ENCODE measurements around the gene FAM169A.
"Not testable (repeated sequence)": the region's sequence is repeated elsewhere in the genome, so short reads cannot be mapped to it uniquely, and the experiment has no call there.

FAM169A gene, protein sequence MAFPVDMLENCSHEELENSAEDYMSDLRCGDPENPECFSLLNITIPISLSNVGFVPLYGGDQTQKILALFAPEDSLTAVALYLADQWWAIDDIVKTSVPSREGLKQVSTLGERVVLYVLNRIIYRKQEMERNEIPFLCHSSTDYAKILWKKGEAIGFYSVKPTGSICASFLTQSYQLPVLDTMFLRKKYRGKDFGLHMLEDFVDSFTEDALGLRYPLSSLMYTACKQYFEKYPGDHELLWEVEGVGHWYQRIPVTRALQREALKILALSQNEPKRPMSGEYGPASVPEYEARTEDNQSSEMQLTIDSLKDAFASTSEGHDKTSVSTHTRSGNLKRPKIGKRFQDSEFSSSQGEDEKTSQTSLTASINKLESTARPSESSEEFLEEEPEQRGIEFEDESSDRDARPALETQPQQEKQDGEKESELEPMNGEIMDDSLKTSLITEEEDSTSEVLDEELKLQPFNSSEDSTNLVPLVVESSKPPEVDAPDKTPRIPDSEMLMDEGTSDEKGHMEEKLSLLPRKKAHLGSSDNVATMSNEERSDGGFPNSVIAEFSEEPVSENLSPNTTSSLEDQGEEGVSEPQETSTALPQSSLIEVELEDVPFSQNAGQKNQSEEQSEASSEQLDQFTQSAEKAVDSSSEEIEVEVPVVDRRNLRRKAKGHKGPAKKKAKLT

DNA sequence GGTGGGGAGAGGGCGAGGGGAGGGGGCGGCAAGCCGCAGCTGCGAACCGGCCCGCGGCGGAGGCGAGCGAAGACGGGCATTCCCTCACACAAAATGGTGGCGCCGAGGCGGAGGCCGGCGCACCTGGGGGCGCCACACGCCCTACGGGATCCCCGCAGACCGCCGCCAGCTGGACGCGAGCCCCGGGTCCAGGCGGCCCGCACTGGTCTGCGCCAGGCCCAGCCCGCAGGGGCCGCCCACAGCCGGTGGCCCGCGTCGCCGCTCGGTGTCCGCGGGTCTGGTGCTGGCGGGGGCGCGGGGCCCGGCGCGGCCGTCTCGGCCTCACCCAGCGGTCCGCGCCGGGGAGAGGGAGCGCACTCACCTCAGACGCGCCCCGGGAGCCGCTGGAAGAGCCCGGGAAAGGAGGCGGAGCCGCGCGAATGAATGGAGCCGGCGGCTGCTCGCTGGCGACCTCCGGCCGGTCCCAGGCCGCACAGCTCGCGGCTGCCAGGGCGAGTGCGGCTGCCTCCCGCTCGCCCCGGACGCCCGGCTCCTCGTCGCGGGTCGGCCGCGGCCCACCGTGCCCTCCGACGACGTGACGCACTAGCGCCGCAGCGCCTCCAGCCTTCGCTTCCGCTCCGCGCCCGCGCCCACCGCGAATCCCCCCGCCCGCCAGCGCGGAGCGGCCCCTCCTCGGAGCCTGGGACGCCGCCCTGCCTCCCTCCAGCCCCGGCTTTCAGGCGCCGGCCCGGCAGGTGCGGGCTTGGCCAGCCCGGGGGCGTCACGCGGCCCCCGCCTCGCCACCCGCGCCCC lies at the start of gene FAM169A:
TSS of gene FAM169A (minus strand) at position 584 of the 792 bp plus-strand sequence. CDS start 24,711 bp downstream, outside the sequence.
- POLR2A ChIA-PET, result interaction anchor here (0.9 kb wide), 1 partner anchor 11 kb away, joined by 3 read pairs; no protein-coding TSS in a partner anchor
- peak; percentile 61 for DNase-seq (ENCODE audit: extremely low spot score)
- TF ChIP-seq, protein P1, sequence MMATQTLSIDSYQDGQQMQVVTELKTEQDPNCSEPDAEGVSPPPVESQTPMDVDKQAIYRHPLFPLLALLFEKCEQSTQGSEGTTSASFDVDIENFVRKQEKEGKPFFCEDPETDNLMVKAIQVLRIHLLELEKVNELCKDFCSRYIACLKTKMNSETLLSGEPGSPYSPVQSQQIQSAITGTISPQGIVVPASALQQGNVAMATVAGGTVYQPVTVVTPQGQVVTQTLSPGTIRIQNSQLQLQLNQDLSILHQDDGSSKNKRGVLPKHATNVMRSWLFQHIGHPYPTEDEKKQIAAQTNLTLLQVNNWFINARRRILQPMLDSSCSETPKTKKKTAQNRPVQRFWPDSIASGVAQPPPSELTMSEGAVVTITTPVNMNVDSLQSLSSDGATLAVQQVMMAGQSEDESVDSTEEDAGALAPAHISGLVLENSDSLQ (IDR thresholded peaks at IDR 0.05), result no peak
- TF ChIP-seq FOXM1 (IDR thresholded peaks at IDR 0.05; ENCODE audit: borderline replicate concordance), result peak; percentile 34; the same call in 1 of the 2 replicates
- CTCF ChIA-PET, result no interaction called here

DNA sequence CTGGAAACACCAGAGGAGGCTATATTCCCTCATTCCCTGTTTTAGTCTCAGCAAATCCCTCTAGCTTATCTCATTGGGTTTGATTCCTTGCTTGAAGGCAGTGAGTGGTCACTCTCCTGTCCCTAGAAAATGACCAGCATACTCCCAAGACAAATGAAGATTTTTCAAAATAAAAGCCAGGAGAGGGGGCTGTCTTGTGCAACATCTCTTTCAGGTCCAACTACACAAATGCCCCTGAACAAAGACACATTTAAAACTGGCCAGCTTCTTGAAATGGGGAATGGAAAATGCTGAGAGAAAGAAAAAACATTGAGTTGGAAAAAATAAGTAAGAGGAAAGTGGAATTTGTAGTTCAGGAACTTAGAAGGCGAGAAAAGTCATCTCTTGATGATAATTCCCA lies 49.3 kb upstream of the FAM169A start:
- ChIA-PET POLR2A (no interaction called here), CTCF (interaction anchor here (0.6 kb wide), 1 partner anchor 12 kb away, joined by 3 read pairs; no protein-coding TSS in a partner anchor)
- no peak for TF ChIP-seq TARDBP (IDR thresholded peaks at IDR 0.05)
- TF ChIP-seq ARNT (IDR thresholded peaks at IDR 0.05), result no peak
- DNase-seq (ENCODE audit: extremely low spot score), result no peak

DNA sequence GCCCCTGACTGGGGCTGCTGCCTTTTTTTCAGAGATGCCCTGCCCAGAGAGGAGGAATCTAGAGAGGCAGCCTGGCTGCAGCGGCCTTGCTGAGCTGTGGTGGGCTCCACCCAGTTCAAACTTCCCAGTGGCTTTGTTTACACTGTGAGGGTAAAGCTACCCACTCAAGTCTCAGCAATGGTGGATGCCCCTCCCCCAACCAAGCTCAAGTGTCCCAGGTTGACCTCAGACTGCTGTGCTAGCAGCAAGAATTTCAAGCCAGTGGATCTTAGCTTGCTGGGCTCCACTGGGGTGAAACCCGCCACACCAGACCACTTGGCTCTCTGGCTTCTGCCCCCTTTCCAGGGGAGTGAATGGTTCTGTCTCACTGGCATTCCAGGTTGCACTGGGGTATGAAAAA lies 45.2 kb upstream of the FAM169A start:
- POLR2A ChIA-PET; CTCF ChIA-PET; DNase-seq (ENCODE audit: extremely low spot score): not testable (repeated sequence)

DNA sequence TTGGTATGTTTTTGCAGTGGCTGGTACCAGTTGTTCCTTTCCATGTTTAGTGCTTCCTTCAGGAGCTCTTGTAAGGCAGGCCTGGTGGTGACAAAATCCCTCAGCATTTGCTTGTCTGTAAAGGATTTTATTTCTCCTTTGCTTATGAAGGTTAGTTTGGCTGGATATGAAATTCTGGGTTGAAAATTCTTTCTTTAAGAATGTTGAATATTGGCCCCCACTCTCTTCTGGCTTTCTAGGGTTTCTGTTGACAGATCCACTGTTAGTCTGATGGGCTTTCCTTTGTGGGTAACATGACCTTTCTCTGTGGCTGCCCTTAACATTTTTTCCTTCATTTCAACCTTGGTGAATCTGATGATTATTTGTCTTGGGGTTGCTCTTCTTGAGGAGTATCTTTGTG lies 43.7 kb upstream of the FAM169A start:
- CTCF ChIA-PET, result not testable (repeated sequence)

DNA sequence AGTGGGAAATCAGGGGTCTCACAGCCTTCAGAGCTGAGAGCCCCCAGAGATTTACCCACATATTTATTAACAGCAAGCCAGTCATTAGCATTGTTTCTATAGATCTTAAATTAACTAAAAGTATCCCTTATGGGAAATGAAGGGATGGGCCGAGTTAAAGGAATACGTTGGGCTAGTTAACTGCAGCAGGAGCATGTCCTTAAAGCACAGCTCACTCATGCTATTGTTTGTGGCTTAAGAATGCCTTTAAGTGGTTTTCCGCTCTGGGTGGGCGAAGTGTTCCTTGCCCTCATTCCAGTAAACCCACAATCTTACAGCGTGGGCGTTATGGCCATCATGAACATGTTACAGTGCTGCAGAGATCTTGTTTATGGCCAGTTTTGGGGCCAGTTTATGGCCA lies 42.0 kb upstream of the FAM169A start:
- CTCF ChIA-PET; DNase-seq (ENCODE audit: extremely low spot score); POLR2A ChIA-PET: not testable (repeated sequence)

More for the DNA sequence above, 43.7 kb upstream of the FAM169A start:
- DNase-seq (ENCODE audit: extremely low spot score); POLR2A ChIA-PET: not testable (repeated sequence)

DNA sequence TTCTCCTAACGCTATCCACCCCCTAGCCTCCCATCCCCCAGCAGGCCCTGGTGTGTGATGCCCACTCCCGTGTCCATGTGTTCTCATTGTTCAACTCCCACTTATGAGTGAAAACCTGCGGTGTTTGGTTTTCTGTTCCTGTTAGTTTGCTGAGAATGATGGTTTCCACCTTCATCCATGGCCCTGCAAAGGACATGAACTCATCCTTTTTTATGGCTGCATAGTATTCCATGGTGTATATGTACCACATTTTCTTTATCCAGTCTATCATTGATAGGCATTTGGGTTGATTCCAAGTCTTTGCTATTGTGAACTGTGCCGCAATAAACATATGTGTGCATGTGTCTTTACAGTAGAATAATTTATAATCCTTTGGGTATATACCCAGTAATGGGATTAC lies 38.5 kb upstream of the FAM169A start:
- CTCF ChIA-PET; DNase-seq (ENCODE audit: extremely low spot score); POLR2A ChIA-PET: not testable (repeated sequence)

DNA sequence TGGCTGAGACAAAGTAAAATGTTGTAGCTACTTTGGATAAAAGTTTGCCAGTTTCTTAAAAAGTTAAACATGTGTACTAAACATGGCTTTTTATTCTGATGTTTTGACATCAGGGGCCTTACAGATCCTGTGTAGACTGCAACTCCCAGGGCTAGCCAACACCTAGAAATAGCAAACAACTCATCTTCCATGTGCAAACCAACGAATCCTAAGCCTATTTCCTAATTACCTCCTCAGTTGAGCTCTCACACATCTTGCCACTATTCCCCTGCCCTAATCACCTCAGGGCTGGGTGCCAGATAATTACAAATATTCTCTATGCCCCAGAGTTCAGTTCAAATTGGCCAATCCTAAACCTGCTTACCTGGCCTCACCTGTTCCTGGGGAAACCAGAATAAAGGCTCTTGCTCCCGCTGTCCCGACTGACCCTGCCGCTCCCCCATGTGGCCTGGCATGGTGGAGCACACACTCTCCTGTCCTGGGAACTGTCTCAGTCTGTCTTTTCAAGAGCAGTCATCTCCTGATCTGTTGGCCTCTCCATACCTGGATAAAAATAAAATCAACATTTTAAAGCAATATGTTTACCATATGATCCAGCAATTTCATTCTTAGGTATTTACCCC lies 37.1 kb upstream of the FAM169A start:
- TF ChIP-seq LEF1 (IDR thresholded peaks at IDR 0.05; ENCODE audit: borderline replicate concordance) (no peak), ZNF384 (IDR thresholded peaks at IDR 0.05) (no peak), ARNT (IDR thresholded peaks at IDR 0.05) (no peak), HDGF (IDR thresholded peaks at IDR 0.05; ENCODE audit: borderline replicate concordance) (no peak)
- POLR2A ChIA-PET, result no interaction called here
- CTCF ChIA-PET, result interaction anchor here (0.6 to 1.4 kb wide), 4 partner anchors 12 to 188 kb away, joined by 3 read pairs; no protein-coding TSS in a partner anchor
- peak; percentile 45 for DNase-seq (ENCODE audit: extremely low spot score)

DNA sequence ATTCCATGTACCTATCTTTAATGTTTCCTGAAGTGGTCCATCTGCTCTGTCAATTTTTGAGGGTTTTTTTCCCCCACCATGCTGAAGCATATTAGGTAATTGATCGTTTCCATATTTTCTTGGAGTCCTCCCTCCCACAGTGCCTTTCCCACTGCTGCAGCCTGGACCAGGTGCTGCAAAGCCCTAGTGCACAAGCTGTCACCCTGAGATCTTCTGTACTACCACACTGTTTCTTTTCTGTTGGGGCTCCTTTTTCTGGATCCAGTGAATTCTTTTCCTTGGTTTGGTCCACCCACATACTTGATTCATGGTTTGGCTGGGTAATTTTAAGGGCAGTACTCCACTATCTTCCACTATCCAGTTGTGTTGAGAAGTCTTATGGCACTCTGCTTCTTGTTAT lies 30.9 kb upstream of the FAM169A start:
- ChIA-PET POLR2A (no interaction called here), CTCF (no interaction called here)
- TF ChIP-seq ELF4 (IDR thresholded peaks at IDR 0.05), result no peak
- TF ChIP-seq TARDBP (IDR thresholded peaks at IDR 0.05), result no peak
- no peak for TF ChIP-seq FOXK2 (IDR thresholded peaks at IDR 0.05)
- TF ChIP-seq FOXA1 (IDR thresholded peaks at IDR 0.05), result no peak
- TF ChIP-seq, protein P1 (IDR thresholded peaks at IDR 0.05), result no peak
- no peak for TF ChIP-seq HDGF (IDR thresholded peaks at IDR 0.05; ENCODE audit: borderline replicate concordance)
- TF ChIP-seq NFRKB (IDR thresholded peaks at IDR 0.05), result no peak
- no peak for TF ChIP-seq SP1 (IDR thresholded peaks at IDR 0.05)
- no peak for TF ChIP-seq LEF1 (IDR thresholded peaks at IDR 0.05; ENCODE audit: borderline replicate concordance)
- TF ChIP-seq FOXM1 (IDR thresholded peaks at IDR 0.05; ENCODE audit: borderline replicate concordance), result no peak
- no peak for TF ChIP-seq ZNF384 (IDR thresholded peaks at IDR 0.05)
- TF ChIP-seq L3MBTL2 (conservative IDR thresholded peaks at IDR 0.05), result no peak
- no peak for TF ChIP-seq ARNT (IDR thresholded peaks at IDR 0.05)
- no peak for TF ChIP-seq CTBP1 (IDR thresholded peaks at IDR 0.05; ENCODE audit: borderline replicate concordance)
- no peak for TF ChIP-seq SUZ12 (IDR thresholded peaks at IDR 0.05)
- no peak for TF ChIP-seq BHLHE40 (IDR thresholded peaks at IDR 0.05; ENCODE audit: borderline replicate concordance)
- no peak for DNase-seq (ENCODE audit: extremely low spot score)

Data from HEK293T (cell line).